ENCODE results near the gene TTC27. TPM values are rescaled to one million over a fixed set of nuclear protein-coding genes. Genes with fewer than 3 reads are reported as not detected.

Gene TTC27
- total RNA-seq, 4 donors from 2014 or later = 7.1 to 20.3 (median 10.4) TPM

- WGBS, 2 donors (ENCODE audit: low coverage in 1 of 2) = 46 to 63% methylated on average over 1 of the region's 1 CpG
- H3K4me1 ChIP-seq = no peaks in the 10 kb centered on the region
- no peak overlapping the region for H3K27ac ChIP-seq
- no peak for DNase-seq
- TF ChIP-seq CTCF (IDR thresholded peaks at IDR 0.05) = no peak
- TF ChIP-seq EP300 (IDR thresholded peaks at IDR 0.05; ENCODE audit: low read depth) = no peak
- no peak for TF ChIP-seq POLR2A (IDR thresholded peaks at IDR 0.05)
- no peak for TF ChIP-seq POLR2AphosphoS5 (IDR thresholded peaks at IDR 0.05)
- H3K4me3 ChIP-seq = no peak overlapping the region
- no peaks in the 10 kb centered on the region for H3K9me3 ChIP-seq
- in situ Hi-C loops (cut with MboI; ENCODE audit: low pct_ligation_motif_present in 1 of 4, low pct_unique_long_range_greater_than_20kb in 1 of 4, low sequenced_read_pairs in 3 of 4) (no loop called here), intact Hi-C loops (cut with DNase I; ENCODE audit: low total_unique reads) (no loop called here)
- H3K27me3 ChIP-seq = no peaks in the 10 kb centered on the region
- H3K36me3 ChIP-seq = no peaks in the 10 kb centered on the region
Observed at GRCh38 chr2:32745675-32746074, 117.8 kb downstream of the TTC27 start.

GRCh38 chr2:32746669-32747068 lies 118.8 kb downstream of the TTC27 start:
- H3K36me3 ChIP-seq = no peaks in the 10 kb centered on the region
- H3K4me1 ChIP-seq = no peaks in the 10 kb centered on the region
- in situ Hi-C loops (cut with MboI; ENCODE audit: low pct_ligation_motif_present in 1 of 4, low pct_unique_long_range_greater_than_20kb in 1 of 4, low sequenced_read_pairs in 3 of 4) (no loop called here), intact Hi-C loops (cut with DNase I; ENCODE audit: low total_unique reads) (no loop called here)
- H3K4me3 ChIP-seq = no peak overlapping the region
- TF ChIP-seq POLR2AphosphoS5 (IDR thresholded peaks at IDR 0.05) = no peak
- no peak for DNase-seq
- H3K9me3 ChIP-seq = no peaks in the 10 kb centered on the region
- H3K27ac ChIP-seq = no peak overlapping the region
- H3K27me3 ChIP-seq = no peaks in the 10 kb centered on the region

- WGBS, 2 donors (ENCODE audit: low coverage in 1 of 2) = 90 to 91% methylated on average over 1 of the region's 1 CpG
- Histone ChIP-seq H3K27me3 (no peaks in the 10 kb centered on the region), H3K27ac (no peak overlapping the region), H3K9me3 (no peaks in the 10 kb centered on the region), H3K4me1 (no peaks in the 10 kb centered on the region), H3K4me3 (no peak overlapping the region), H3K36me3 (no peaks in the 10 kb centered on the region)
- intact Hi-C loops (cut with DNase I; ENCODE audit: low total_unique reads) = no loop called here
- in situ Hi-C loops (cut with MboI; ENCODE audit: low pct_ligation_motif_present in 1 of 4, low pct_unique_long_range_greater_than_20kb in 1 of 4, low sequenced_read_pairs in 3 of 4) = no loop called here
- TF ChIP-seq CTCF (IDR thresholded peaks at IDR 0.05) (no peak), EP300 (IDR thresholded peaks at IDR 0.05; ENCODE audit: low read depth) (no peak), POLR2AphosphoS5 (IDR thresholded peaks at IDR 0.05) (no peak), POLR2A (IDR thresholded peaks at IDR 0.05) (no peak)
- no peak for DNase-seq
Observed at GRCh38 chr2:32748158-32748557, 120.3 kb downstream of the TTC27 start.

- no peaks in the 10 kb centered on the region for H3K27me3 ChIP-seq
- H3K4me1 ChIP-seq = no peaks in the 10 kb centered on the region
- DNase-seq = no peak
- no peaks in the 10 kb centered on the region for H3K9me3 ChIP-seq
- in situ Hi-C loops (cut with MboI; ENCODE audit: low pct_ligation_motif_present in 1 of 4, low pct_unique_long_range_greater_than_20kb in 1 of 4, low sequenced_read_pairs in 3 of 4) = loop anchor here in 3 of 4 donors (25.0 kb wide), 2 partner anchors 611 to 636 kb away; no protein-coding TSS in a partner anchor
- no peaks in the 10 kb centered on the region for H3K36me3 ChIP-seq
- intact Hi-C loops (cut with DNase I; ENCODE audit: low total_unique reads) = no loop called here
- TF ChIP-seq EP300 (IDR thresholded peaks at IDR 0.05; ENCODE audit: low read depth) = no peak
- no peak for TF ChIP-seq POLR2AphosphoS5 (IDR thresholded peaks at IDR 0.05)
- TF ChIP-seq CTCF (IDR thresholded peaks at IDR 0.05) = no peak
- TF ChIP-seq POLR2A (IDR thresholded peaks at IDR 0.05) = no peak
- no peak overlapping the region for H3K4me3 ChIP-seq
- no peak overlapping the region for H3K27ac ChIP-seq
Observed at GRCh38 chr2:32750880-32751279, 123.0 kb downstream of the TTC27 start.

- 39 to 64% methylated on average over 2 of the region's 2 CpGs for WGBS, 2 donors (ENCODE audit: low coverage in 1 of 2)
- H3K4me1 ChIP-seq = no peaks in the 10 kb centered on the region
- no peak overlapping the region for H3K27ac ChIP-seq
- no peak for DNase-seq
- H3K27me3 ChIP-seq = no peaks in the 10 kb centered on the region
- H3K36me3 ChIP-seq = no peaks in the 10 kb centered on the region
- H3K9me3 ChIP-seq = no peaks in the 10 kb centered on the region
- H3K4me3 ChIP-seq = no peak overlapping the region
- intact Hi-C loops (cut with DNase I; ENCODE audit: low total_unique reads) (no loop called here), in situ Hi-C loops (cut with MboI; ENCODE audit: low pct_ligation_motif_present in 1 of 4, low pct_unique_long_range_greater_than_20kb in 1 of 4, low sequenced_read_pairs in 3 of 4) (loop anchor here in 3 of 4 donors (25.0 kb wide), 2 partner anchors 610 to 635 kb away; no protein-coding TSS in a partner anchor)
- TF ChIP-seq CTCF (IDR thresholded peaks at IDR 0.05) (no peak), EP300 (IDR thresholded peaks at IDR 0.05; ENCODE audit: low read depth) (no peak), POLR2AphosphoS5 (IDR thresholded peaks at IDR 0.05) (no peak), POLR2A (IDR thresholded peaks at IDR 0.05) (no peak)
Observed at GRCh38 chr2:32752205-32752604, 124.4 kb downstream of the TTC27 start.
